Fibroblast of villous mesenchyme (primary cell): ENCODE data around the gene DNAI2. TPM values are rescaled to one million over a fixed set of nuclear protein-coding genes. Genes with fewer than 3 reads are reported as not detected.

Source experiments
- DNase-seq: peaks from one replicate; pipeline ENCODE4 v3.0.0-alpha.2; 2010; ENCODE audit warnings: low read depth
- H3K4me3 ChIP-seq: 2 replicates; pipeline ENCODE4 v1.5.1; 2011; ENCODE audit warnings: low read depth, mild to moderate bottlenecking, low read length
- CTCF ChIP-seq: IDR thresholded peaks from 2 replicates; pipeline ENCODE4 v1.5.1; 2012; ENCODE audit warnings: low read depth, mild to moderate bottlenecking, low read length; ENCODE audit not compliant: insufficient read depth
- total RNA-seq: library from RNA; depleted of rRNA; stranded (reverse); fragments of >200 nt; gene quantifications from 2 replicates; pipeline ENCODE4 v1.2.3, GENCODE V29; 2012

DNAI2 gene
- total RNA-seq, 1 donor, result not detected

- H3K4me3 ChIP-seq, result no peak overlapping the region
- DNase-seq, result no peak
- TF ChIP-seq CTCF, result no peak
These were observed 62.3 kb downstream of the DNAI2 start for GRCh38 chr17:74336307-74336706.

- TF ChIP-seq CTCF, result no peak
- DNase-seq, result no peak
- H3K4me3 ChIP-seq, result no peak overlapping the region
These were observed 63.9 kb downstream of the DNAI2 start for GRCh38 chr17:74337834-74338500.

- DNase-seq, result no peak
- no peak overlapping the region for H3K4me3 ChIP-seq
- TF ChIP-seq CTCF, result no peak
These were observed 65.6 kb downstream of the DNAI2 start for GRCh38 chr17:74339537-74340195.

GRCh38 chr17:74340470-74341023, 66.5 kb downstream of the DNAI2 start:
- no peak for DNase-seq
- no peak overlapping the region for H3K4me3 ChIP-seq
- no peak for TF ChIP-seq CTCF

- DNase-seq, result no peak
- TF ChIP-seq CTCF, result no peak
- H3K4me3 ChIP-seq, result no peak overlapping the region
These were observed 68.2 kb downstream of the DNAI2 start for GRCh38 chr17:74342224-74342623.

GRCh38 chr17:74343121-74343520, 69.1 kb downstream of the DNAI2 start:
- TF ChIP-seq CTCF, result no peak
- no peak for DNase-seq
- H3K4me3 ChIP-seq, result no peak overlapping the region
